ENCODE data around the gene GPRC5A.

GPRC5A gene

DNA sequence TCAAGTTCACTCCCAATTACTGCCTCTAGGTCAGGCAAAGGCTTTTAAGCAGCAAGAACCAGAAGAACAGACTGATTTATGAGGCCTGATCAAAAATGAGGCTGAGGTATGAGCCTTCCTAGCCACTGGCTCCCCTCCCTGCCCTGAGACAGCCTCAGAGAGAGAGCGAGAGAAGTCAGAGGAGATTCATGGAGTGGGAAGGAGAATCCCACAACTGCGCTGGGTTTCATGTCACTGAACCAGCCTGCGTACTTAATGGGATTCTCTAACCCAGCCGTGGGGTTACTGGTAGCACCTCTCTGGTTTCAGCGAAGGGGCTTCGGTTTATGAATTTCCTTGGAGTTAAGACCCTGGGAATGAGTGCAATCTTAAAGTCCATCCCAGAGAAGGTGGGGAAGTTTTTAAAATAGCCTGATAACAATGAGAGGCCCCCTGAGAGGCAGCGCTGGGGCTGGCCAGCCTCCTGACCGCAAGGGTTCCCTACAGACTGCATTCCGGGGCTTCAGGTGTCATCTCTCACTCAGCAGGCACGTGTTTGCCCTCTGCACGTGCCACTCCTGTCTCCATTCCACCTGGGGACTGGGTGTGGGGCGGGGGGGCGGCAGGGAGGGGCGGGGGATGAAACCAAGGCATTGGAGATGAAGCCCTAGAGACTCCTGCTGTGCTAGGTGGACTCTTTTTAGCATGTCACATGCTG lies 6.1 kb upstream of the GPRC5A start:
- DNase-seq, result no peak

DNA sequence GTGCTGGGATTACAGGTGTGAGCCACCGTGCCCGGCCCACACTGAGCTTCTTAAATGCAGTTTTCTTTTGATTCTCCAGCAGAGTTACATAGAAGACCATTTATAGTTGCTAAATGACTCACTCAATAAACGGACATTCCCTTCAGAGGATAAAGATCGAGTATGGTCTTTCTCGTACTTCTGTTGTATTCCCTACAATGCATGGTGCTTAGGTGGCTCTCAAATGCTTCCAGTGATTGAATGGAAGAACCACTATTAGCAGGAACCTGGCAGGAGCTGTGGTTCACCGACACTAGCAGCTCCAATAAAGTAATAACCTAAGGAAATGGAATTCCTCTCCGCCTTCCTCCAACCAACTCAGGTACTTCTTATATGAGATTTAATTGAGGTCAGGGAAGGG lies 3.9 kb upstream of the GPRC5A start:
- no peak for DNase-seq

DNA sequence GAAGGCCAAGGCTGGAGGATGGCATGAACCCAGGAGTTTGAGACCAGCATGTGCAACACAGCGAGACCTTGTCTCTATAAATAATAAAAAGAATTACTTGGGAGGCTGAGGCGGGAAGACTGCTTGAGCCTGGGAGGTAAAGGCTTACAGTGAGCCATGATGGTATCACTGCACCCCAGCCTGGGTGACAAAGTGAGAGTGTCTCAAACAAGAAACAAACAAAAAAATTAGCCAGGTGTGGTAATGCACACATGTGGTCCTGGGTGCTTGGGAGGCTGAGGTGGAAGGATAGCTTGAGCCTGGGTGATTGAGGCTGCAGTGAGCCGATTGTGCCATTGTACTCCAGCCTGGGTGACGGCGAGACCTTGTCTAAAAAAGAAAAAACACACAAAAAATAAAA lies 1.7 kb upstream of the GPRC5A start:
- no peak for DNase-seq

DNA sequence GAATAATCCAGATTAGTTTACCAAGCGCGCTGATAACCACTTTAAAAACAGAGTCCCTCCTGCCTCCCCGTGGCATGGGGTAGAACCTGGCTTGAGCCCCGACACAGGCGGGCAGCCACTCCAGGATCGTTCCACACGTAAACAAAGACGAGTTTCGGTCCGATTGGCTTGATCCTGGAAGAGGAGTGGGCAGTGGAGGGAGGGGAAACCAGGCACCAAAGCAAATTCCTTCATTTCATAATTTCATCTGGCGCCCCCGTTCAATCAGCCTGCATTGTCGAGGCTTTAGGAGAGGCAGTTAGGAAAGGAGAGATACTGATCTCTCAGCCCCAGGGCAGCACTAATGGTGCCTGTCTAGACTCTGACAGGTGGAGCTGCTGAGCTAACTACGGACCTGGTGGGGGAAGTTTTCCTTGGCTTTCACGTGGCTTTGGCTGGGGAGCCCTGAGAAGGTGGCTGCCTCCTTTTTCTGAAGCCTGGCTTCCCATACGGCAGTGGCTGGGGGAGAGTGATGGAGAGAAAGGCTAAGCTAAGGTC lies 751 bp upstream of the GPRC5A start:
- peak; percentile 78 for DNase-seq

DNA sequence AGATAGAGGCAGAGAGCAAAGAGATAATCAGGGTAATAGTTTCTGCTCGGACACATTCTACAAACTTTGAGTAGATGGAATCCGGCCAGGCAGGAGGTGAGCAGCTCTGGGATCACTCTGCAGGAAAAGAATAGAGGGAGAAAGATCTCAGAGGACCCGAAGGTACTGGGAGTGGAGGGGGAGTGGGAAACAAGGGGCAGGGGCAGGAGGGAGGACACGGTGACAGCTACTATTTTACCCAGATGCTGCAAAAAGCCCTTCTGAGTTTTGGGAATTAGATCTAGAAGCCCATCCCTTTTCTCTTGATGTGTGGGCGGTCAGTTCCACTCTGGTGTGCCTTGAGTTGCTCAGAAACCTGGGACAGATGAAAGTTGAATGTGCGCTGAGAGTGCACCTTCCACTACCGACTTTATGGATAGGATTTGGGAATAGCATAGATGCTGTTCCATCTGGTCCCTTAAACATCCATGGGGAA lies 556 bp downstream of the GPRC5A start:
- DNase-seq, result peak; percentile 37

DNA sequence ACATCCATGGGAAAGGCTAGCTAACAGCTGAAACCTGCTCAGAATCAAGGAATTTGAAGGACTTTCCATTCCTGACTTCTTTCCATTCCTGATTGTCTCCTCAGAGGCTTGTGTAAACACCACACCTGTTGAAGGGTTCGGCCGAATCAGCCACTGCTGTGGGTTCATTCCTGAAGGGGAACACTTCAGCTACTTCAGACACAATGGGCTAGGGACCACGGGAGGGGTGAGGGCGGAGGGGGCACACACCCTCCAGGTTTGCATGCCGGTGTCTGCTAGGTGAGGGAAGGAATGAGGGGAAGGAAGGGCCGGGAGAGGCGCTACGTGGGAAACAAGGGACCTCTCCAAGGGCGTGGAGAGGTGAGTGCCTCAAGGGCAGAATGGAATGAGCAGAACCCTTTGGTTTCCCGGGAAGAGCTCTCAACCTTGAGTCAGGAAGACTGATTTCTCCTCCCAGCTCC lies 1.3 kb downstream of the GPRC5A start:
- peak; percentile 34 for DNase-seq

DNA sequence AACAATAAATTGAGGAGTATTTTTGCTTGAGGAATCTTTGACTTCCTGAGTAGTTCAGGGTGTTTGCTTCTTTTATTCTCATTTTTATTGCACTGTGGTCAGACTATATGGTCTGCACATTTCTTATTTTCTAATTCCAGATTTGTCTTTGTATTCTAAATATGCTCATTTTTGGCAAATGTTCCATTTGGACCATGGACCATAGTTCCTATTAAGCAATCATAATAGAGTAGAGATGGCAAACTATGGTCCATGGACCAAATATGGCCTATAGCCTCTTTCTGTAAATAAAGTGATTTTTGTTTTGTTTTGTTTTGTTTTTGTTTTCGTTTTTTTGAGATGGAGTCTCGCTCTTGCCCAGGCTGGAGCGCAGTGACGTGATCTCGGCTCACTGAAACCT lies 2.1 kb downstream of the GPRC5A start:
- DNase-seq, result no peak

DNA sequence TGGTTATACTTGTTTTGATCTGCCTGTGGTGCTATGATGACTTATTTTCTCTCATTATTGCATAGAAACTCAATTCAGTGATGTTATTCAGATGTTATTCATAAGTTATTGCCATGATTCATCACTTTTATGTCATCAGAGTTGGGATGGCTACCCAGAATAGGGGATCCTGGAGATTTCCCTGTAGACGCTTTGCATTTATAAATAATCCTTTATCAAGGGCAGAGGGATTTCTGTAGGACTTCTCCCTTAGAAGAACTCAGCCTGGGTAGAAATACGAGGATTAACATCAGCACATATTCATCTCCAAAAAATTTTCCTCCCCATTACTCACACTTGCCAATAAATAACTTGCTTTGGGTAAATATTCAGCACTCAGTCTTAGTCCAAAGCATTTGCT lies 4.9 kb downstream of the GPRC5A start:
- DNase-seq, result peak; percentile 82

DNA sequence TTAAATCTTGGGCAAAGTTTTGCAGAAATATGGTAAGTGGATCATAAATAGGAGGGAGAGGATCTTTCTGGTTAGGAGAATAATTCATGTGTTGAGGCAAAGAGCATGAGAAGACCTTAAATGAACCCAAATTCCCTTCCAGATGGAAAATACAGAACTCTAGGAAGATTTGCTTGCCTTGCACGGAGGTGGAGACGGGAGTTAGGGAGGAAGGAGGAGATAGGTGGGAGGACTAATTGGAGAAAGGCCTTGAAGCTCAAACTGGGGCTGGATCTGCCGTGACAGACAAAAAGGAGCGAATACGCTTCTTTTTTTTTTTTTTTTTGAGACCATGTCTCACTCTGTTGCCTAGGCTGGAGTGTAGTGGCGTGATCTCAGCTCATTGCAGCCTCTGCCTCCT lies 5.9 kb downstream of the GPRC5A start:
- no peak for DNase-seq

DNA sequence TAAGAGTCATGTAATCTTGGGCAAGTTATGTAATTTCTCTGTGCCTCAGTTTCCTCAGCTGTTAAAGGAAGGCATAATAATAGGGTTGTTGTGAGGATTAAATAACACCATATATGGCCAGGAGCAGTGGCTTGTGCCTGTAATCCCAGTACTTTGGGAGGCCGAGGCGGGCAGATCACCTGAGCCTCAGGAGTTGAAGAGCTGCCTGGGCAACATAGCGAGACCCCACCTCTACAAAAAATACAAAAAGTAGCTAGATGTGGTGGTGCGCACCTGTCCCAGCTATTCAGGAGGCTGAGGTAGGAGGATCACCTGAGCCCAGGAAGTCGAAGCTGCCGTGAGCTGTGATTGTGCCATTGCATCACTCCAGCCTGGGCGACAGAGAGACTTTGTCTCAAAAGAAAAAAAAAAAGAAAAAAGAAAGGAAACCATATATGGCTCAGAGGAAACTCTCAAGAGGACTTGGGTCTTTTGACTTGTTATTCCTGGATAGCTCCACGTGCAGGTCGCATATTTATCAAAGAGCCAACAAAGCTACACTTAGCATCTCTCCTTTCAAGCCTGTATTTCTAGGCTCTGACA lies 6.9 kb downstream of the GPRC5A start:
- DNase-seq, result no peak

DNA sequence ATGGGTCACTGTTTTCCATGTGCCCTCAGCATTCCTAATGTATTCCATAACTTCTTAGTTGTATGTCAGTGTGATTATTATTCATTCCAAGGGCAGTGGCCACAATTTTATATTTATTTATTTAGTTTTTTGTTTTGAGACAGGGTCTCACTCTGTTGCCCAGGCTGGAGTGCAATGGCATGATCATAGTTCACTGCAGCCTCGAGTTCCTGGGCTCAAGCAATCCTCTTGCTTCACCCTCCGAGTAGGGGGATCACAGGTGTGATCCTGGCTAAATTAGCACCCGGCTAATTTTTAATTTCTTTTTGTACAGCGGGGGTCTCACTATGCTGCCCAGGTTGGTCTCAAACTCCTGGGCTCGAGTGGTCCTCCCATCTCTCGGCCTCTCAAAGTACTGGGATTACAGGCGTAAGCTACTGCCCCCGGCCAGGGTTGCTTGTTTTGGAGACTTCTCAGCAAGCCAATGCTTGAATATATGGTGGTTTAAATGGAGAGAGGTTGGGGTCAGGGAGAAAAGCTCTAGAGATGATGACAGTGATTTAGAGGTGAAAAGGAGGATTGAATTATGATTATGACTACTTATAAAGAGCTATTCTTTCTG lies 7.6 kb downstream of the GPRC5A start:
- no peak for DNase-seq

DNA sequence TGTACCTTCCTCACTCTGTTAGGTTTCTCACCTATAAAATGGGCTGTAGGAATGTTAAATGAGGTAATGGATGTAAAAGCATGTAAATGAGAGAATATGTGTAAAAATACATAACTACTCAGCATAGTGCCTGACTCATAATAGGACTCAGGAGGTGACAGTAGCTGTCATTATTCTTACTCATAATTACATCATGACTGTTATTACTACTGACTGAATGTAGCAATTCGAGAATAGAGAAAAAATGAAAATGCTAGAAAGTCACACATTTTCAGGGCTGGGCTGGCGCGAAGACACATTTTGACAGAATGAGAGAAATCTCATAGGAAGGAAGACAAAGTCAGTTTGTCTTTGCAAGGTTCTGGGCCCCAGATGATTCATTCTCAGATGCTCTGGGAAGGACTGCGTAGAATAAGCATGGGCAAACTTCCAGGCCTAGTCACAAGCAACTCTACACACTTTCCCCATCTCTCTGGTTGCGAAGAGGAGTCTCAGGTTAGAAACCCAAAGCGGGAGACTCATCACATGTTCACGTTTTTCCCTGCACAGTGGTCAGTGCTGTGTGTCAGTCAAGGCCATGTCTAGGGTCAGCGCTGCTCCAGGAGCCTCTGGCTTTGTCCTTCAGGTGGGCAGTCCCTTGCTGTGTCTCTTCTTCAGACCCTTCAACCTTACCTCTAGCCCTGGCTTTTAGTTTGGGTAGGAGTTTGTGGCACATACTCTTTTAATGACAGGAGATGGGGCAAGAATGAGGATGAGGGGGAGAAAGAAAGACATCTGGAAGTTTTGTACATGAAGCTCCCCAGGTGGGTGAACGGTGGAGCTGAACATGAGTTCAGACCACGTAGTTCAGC lies 8.4 kb downstream of the GPRC5A start:
- DNase-seq, result peak; percentile 92

DNA sequence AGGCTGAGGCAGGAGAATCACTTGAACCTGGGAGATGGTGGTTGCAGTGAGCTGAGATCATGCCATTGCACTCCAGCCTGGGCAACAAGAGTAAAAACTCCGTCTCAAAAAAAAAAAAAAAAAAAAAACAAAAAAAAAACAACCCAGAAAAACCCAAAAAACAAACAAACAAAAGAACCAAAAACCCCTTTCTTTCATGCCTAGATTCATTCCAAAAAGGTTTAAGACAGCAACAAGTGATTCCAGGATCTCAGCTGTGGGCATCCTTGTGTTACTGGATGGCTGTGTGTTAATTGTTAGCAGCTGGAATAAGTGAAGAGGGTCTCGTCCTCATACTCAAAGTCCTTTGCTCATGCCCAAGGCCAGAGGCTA lies 9.4 kb downstream of the GPRC5A start:
- no peak for DNase-seq

DNA sequence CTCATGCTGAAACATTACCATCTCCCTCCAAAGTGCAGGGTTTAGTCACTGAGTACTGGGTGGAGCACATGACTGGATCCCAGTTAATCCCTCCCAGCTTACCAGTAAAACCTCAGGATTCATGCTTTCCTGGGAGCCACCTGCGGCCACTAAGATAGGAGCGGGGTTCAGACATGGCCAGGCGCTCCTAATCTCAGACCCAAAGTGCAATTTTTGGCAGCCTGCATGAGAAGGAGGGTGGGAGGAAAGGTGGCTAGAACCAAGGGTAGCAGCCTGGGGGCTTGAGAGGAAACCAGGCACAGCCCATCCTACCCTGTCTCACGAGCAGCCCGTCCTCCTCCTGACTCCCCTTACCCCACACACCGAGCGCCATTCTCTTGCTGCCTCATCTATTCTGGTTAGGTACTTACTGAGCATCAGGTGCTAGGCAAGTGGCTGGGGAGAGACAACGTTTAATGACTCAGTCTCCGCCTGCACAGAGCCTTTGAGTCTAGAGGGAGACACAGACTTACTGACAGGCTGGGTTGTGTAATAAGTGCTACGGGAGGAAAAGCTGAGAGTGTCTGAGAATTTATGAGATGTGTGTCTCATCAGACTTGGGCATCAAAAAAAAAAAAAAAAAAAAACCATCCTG lies 9.9 kb downstream of the GPRC5A start:
- peak; percentile 93 for DNase-seq

DNA sequence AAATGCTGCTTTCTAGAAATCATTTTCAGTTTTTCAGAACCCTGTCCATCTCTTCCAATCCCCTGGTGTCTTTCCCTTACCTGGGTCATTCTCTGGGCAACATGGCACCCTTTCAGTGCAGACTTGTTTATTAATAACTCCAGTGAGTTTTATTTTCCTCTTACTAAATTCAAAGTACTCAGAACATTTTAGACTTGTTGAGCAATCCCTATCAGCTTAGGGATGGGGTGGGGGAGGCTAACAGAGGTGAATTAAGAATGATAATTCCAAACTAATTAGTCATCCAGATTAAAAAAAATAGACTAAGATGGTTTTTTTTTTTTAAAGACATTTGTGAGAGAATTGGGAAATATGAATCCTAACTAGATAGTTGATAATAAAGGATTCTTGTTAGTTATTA lies 10.7 kb downstream of the GPRC5A start:
- DNase-seq, result peak; percentile 70

DNA sequence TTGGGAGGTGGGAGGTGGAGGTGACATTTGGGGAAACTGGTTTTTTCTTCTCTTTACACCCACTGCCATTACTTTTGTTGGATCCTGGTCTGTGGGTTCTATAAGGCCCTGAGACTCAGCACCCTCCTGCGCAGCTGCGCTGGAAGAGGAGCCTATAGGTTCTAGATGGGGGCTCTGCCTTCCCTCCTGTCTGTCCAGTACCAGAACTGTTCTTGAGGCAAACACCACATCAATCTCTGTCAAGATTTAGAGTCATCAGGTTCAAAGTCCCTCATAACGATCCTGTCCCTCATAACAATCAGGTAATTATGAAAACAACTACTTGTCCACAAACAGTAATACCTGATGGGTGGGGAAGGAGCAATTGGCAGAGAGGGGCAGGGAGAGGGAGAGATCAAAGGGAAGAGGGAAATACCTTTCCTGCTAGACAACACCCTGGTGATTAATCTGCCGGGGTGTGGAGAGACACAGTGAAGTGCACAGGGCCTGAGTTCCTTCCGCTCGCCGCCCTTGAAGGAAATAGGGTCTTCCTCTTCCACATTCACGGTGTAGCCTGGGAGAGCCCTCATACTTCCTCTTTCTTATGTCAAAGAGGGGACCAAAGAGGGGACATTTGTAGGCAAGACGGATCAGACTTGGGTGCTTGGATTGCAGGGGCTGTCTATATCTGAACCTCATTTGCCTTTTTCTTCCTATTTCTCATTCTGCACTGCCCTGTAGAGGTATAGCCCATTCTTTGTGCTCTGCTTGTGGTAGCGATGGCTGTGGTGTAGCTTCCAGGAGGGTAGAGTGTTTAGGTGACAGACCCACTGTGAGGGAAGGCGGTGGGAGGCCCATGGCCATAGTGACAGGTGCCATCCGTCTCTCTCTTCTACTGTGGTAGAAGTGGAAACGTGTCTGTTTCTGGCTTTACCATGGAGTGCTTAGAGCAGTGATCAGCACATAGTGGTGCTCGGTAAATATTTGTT lies 12.6 kb downstream of the GPRC5A start:
- no peak for DNase-seq

DNA sequence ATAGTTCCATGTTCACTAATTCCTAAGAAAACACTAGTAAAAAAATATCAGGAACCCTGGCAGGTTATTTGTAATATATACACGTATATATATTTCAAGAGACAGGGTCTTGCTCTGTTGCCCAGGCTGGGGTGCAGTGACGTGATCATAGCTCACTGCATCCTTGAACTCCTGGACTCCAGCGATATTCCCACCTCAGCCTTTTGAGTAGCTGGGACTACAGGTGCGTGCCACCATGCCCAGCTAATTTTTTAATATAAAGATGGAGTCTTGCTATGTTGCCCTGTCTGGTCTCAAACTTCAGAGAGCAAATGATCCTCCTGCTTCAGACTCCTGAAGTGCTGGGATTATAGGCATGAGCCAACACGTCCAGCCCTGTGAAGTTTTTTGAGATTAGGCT lies 16.2 kb downstream of the GPRC5A start:
- DNase-seq, result no peak

DNA sequence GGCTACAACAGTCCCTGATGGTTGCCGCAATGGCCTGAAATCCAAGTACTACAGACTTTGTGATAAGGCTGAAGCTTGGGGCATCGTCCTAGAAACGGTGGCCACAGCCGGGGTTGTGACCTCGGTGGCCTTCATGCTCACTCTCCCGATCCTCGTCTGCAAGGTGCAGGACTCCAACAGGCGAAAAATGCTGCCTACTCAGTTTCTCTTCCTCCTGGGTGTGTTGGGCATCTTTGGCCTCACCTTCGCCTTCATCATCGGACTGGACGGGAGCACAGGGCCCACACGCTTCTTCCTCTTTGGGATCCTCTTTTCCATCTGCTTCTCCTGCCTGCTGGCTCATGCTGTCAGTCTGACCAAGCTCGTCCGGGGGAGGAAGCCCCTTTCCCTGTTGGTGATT lies 16.9 kb downstream of the GPRC5A start:
- DNase-seq, result no peak

DNA sequence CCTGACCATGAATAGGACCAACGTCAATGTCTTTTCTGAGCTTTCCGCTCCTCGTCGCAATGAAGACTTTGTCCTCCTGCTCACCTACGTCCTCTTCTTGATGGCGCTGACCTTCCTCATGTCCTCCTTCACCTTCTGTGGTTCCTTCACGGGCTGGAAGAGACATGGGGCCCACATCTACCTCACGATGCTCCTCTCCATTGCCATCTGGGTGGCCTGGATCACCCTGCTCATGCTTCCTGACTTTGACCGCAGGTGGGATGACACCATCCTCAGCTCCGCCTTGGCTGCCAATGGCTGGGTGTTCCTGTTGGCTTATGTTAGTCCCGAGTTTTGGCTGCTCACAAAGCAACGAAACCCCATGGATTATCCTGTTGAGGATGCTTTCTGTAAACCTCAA lies 17.3 kb downstream of the GPRC5A start:
- DNase-seq, result no peak

DNA sequence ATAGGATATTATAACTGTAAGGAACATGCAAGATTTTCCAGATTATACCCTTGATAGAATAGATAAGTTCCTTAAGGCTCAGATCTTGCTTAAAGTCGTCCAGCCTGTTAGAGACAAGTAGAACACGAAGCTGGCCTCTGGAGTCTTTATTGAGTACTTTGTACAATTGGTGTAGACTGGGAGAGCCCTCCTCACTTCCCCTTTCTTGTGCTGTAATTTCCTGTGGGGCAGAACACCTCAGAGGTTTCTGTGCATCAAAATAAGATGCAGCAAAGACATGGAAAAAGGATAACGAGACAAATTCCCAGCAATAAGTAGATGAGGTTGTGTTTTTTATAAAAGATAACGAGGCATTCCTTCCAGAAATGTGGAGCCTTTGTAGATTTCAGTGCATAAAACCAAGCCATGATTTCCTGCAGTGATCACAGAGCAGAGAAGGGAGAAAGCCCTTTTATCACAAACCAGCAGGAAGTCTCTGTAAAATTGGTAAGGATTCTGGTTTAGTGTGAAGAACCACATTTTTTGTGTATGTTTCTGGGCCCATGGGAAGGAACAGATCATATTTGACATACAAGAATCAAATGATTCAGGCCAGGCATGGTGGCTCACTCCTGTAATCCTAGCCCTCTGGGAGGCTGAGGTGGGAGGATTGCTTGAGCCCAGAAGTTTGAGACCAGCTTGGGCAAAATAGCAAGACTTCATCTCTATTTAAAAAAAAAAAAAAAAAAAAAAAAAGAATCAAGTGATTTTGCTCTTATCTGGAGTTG lies 18.0 kb downstream of the GPRC5A start:
- no peak for DNase-seq

DNA sequence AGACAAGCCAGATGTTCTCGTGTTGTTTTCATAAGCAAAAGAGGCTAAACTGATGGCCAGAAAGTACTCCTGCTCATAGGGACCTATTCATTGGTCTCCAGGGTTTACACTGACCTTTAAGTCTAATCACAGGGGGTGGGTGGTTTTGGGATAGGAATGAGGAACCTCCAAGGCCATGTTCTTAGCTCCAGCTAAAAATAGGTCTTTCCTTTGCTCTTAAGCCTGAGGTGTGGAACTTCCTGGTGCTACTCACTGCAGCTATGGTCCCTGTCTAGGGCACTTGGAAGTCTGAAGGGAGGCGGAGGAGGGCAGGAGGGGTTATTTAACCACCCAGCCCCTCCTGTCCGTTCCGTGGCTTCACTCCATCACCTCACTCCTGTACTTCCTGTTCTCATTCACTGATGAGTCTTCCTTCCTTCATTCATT lies 18.6 kb downstream of the GPRC5A start:
- no peak for DNase-seq
